ENCODE measurements around the gene CCHCR1.

CCHCR1 gene

GRCh38 chr6:31110825-31111582 lies 46.6 kb downstream of the CCHCR1 start:
- DNase-seq (ENCODE audit: low spot score) = no peak

GRCh38 chr6:31107052-31107451 lies 50.5 kb downstream of the CCHCR1 start:
- DNase-seq (ENCODE audit: low spot score) = no peak

- no peak for DNase-seq (ENCODE audit: low spot score)
These were observed 54.5 kb downstream of the CCHCR1 start for GRCh38 chr6:31103136-31103535.

GRCh38 chr6:31098449-31098938 lies 59.1 kb downstream of the CCHCR1 start:
- no peak for DNase-seq (ENCODE audit: low spot score)

GRCh38 chr6:31096656-31097055 lies 60.9 kb downstream of the CCHCR1 start:
- DNase-seq (ENCODE audit: low spot score) = no peak

GRCh38 chr6:31096215-31096614 lies 61.4 kb downstream of the CCHCR1 start:
- DNase-seq (ENCODE audit: low spot score) = no peak

GRCh38 chr6:31094389-31094881 lies 63.2 kb downstream of the CCHCR1 start:
- DNase-seq (ENCODE audit: low spot score) = no peak

GRCh38 chr6:31092769-31093505 lies 64.7 kb downstream of the CCHCR1 start:
- DNase-seq (ENCODE audit: low spot score) = no peak

Small RNA genes within 50 kb of the gene (small RNA-seq; reads per million reads assigned to genes)
- 0 reads per million in 2 experiments for gene POLR2LP1

Data from SK-N-DZ (cell line).